GM18519 (cell line): ENCODE results near the gene NPTX1.

Source experiments
- ATAC-seq: cut with Tn5 transposase; IDR thresholded peaks from one replicate; pipeline ENCODE4 v1.9.1; 2021; ENCODE audit warnings: mild to moderate bottlenecking, moderate library complexity; ENCODE audit not compliant: unreplicated experiment, low FRiP score

NPTX1 gene

DNA sequence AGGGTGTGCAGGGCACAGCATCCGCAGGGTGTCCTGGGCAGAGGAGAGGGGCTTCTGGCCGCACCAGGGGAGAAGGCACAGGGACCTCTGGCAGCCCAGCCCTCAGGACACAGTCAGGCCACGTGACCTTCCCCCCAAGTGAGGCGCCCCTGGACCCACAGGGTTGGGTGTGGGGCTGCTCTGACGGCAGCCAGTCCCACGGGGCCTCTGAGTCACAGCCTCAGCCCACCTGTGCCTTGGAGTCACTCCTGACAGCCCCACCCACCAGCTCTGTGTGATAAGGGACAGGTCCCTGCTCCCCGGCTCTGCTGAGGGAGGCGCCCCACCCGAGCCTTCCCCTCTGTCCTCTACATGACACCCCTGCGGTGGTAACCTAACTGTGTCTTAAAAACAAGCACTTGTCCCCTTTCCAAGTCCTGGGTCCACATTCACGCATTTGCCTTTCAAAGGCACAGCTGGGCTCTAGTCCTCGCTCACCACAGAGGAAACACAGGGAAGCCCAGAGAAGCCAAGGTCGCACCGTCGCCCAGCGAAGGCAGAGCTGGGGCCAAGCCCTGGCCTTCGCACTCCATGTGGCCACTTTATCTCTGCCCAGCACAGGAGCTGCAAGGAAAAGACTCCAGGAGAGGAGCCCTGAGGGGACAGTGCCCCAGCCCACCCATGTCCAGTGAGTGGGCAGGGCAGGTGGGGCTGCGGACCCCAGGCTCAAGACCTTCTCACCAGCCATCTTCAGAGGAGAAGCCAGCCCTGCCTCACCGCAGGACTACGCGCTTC lies 5.1 kb upstream of the NPTX1 start:
- ATAC-seq = no peak

DNA sequence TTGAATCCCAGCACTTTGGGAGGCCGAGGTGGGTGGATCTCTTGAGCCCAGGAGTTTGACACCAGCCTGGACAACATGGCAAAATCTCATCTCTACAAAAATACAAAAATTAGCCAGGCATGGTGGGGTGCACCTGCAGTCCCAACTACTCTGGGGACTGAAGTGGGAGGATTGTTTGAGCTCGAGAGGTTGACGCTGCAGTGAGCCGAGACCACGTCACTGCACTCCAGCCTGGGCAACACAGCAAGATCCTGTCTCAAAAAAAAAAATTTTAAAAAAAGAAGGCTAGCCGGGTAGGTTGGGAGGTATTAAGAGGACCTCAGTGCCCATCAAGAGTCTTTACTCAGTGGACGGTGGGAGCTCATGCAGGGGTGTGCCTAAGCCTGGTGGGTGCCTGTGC lies 3.8 kb upstream of the NPTX1 start:
- ATAC-seq = no peak

- ATAC-seq = no peak
Measured at GRCh38 chr17:80479246-80479566, 2.8 kb upstream of the NPTX1 start.

GRCh38 chr17:80478487-80479245 lies 2.3 kb upstream of the NPTX1 start:
- ATAC-seq = no peak

DNA sequence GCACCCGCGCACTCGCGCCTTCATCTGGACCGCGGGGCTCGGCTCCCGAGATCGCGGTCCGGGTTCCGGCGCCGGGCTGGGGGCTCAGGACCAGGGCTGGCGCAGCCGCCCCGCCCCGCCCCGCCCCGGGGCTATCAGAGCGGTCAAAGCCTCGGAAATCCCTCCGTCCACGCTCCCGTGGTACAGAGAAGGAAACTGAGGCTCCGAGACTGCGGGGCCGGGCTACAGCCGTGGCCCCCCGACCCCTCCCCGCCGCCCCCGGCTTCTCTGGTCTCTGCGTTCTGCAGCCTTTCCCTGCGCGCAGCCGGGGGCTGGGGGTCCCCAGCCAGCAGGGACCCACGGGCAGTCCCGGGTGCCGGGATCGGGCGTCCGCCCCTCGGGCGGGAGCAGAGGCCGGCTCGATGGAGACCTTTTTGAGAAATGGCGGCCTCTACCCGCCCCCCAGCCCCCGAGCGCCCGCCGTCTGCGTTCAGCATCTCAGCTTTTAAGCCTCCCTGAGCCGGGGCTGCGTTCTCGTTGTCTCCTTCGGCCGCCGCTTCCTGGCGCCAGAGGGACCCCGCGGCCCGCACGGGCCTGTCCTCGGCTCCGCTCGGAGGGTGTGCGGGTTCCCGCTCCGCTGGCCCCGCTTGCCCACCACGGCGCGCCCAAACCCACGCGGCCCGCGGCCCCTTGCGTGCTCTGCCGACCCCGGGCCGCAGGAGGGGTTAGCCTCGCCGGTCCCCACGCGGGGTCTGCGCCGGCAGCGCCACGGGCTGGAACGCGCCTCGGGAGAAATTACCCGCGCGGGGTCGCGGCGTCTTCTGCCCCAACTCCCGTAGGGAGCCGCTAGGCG lies 1.5 kb upstream of the NPTX1 start:
- ATAC-seq = no peak

DNA sequence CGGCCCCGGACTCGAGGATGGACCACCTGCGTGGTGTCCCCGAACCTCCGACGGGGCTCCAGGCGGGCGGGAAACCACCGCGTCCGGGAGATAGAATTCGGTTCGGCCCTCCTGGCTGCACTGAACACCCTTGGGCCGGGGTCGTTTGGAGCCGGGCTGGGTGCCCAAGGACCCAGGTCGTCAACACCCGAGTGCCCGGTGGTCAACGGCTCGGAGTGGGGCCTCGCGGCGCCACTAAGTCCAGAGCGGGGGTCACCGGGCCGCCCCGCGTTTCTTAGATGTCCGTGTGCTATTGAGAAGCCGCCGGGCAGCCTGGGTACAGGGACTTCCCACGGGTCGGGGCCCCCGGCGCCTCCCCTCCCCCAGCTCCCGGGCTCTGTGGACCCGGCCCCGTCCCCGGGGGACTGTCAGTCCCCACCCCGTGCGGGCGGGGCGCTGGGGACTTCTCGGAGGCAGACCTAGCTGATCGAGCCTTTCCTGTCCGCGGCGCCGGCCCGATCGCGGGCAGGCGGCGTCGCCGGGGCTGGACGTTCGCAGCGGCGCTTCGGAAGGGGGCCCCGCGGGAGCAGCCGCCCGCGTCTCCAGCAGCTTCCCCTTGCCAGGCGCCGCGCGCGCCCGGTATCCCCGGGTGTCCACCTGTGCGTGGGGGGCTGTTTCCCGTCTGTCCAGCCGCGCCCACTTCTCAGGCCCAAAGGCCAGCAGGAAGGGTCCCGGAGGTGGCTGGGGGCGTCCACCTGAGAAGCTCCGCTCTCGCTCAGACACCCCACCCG lies 655 bp upstream of the NPTX1 start:
- ATAC-seq = no peak

GRCh38 chr17:80474961-80475909 lies 1.2 kb downstream of the NPTX1 start:
- ATAC-seq = no peak

GRCh38 chr17:80474231-80474960 lies 2.0 kb downstream of the NPTX1 start:
- no peak for ATAC-seq

DNA sequence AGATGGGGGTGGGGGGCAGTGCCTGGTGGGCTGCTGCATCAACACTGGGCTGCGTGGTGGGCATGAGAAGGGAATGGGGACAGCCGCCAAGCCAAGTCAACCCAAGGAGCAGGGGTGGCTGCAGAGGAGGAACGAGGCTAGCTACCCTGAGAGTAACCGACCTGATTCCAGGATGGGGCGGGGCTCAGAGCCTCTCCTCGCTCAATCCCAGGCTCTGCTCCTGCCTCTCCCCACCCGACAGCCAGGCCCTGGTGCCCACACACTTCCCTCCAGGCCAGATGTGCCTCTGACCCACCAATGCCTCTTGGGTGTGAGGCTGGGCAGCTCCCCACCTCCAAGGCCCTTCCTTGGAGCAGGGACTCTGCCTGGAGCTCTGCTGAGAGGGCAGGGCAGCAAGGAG lies 2.7 kb downstream of the NPTX1 start:
- no peak for ATAC-seq

DNA sequence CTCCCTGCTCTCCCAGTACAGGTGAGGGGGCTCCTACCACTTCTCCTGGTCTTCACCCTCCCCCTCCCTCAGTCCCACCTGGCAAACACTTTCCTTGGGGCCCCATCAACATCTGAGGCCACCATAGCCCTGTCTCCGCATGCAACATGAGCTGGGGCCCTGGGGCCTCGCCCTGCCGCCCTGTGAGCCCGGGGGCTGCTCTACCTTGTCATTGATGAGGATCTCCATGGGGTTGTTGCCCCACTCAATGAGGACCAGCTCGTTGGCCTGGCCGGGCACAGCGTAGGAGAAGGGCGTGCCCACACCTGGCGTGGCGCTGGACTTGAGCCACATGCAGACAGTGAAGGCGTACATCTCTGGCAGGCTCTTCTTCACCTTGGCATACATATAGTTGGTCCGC lies 3.4 kb downstream of the NPTX1 start:
- no peak for ATAC-seq

GRCh38 chr17:80471922-80472321 lies 4.5 kb downstream of the NPTX1 start:
- ATAC-seq = no peak

- no peak for ATAC-seq
Measured at GRCh38 chr17:80470603-80471002, 5.8 kb downstream of the NPTX1 start.

GRCh38 chr17:80469667-80470066 lies 6.7 kb downstream of the NPTX1 start:
- ATAC-seq = no peak

GRCh38 chr17:80468781-80469493 lies 7.5 kb downstream of the NPTX1 start:
- ATAC-seq = no peak

DNA sequence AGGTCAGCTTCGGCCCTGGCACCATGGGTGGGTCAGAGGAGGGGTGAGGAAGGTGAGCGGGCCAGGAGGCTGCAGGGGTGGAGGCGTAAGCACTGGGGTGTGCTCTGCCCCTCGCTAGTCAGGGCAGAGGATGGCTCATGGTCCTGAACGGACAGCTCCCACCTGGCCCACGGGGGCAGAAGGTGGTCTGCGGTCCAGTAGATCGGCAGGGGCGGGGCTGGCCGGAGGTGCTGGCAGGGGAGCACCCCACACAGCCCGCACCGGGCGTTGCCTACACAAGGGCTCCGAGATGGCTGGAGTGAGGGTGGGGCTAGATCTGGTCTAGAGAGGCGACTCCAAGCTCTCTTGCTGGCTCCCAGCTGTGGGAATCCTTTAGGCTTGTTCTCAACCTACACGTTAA lies 8.2 kb downstream of the NPTX1 start:
- no peak for ATAC-seq

GRCh38 chr17:80466188-80466705 lies 10.2 kb downstream of the NPTX1 start:
- ATAC-seq = no peak

GRCh38 chr17:80465327-80465974 lies 11.0 kb downstream of the NPTX1 start:
- no peak for ATAC-seq
